CD4-positive, alpha-beta T cell (primary cell): ENCODE measurements around the gene C6orf136. TPM values are rescaled to one million over a fixed set of nuclear protein-coding genes. Genes with fewer than 3 reads are reported as not detected.

ENCODE experiments used
- ATAC-seq: fragments of 200-7000 bp; cut with Tn5 transposase; one replicate; pipeline ENCODE4 v1.10.0; 2022; ENCODE audit warnings: mild to moderate bottlenecking; ENCODE audit not compliant: poor library complexity
- CTCF ChIA-PET: fragments of 350-600 bp; sonication (Branson Sonifier 250); formaldehyde crosslinking; loops from one replicate; lab custom pipeline; 2021; ENCODE audit warnings: antibody characterized with exemption, inconsistent platforms; lab: Charles Lee
- POLR2A ChIA-PET: fragments of 350-600 bp; sonication (Branson Sonifier 250); formaldehyde crosslinking; loops from one replicate; lab custom pipeline; 2021; ENCODE audit warnings: antibody characterized with exemption, inconsistent platforms; lab: Charles Lee
- DNase-seq, 14 experiments: peaks; one replicate each; pipeline ENCODE4 v3.0.0-alpha.2; 2013 to 2020; ENCODE audit warnings: mixed read lengths in 2 of 14
- H3K27ac ChIP-seq, 2 donors: one replicate each; pipeline versions ENCODE4 v1.5.1 to v1.7.0; 2013; ENCODE audit warnings: low read length in 2 of 2, low read depth in 1 of 2, mild to moderate bottlenecking in 1 of 2
- H3K27me3 ChIP-seq, 2 experiments: 1 replicate in 1 of 2; 2 replicates in 1 of 2; pipeline versions ENCODE4 v1.6.1 to v1.7.0; 2013; ENCODE audit warnings: low read length in 2 of 2, control low read depth in 1 of 2, mild to moderate bottlenecking in 1 of 2, moderate library complexity in 1 of 2; ENCODE audit not compliant: insufficient read depth in 2 of 2, control insufficient read depth in 1 of 2
- H3K36me3 ChIP-seq: one replicate; pipeline ENCODE4 v1.6.1; 2013; ENCODE audit warnings: low read length, control low read depth; ENCODE audit not compliant: insufficient read depth
- H3K4me1 ChIP-seq: one replicate; pipeline ENCODE4 v1.6.1; 2013; ENCODE audit warnings: low read length, control low read depth; ENCODE audit not compliant: insufficient read depth
- H3K4me3 ChIP-seq: one replicate; pipeline ENCODE4 v1.5.1; 2013; ENCODE audit warnings: mild to moderate bottlenecking, low read length, moderate library complexity
- H3K9me3 ChIP-seq, 2 experiments: 1 replicate in 1 of 2; 2 replicates in 1 of 2; pipeline versions ENCODE4 v1.6.1 to v1.7.0; 2013; ENCODE audit warnings: low read length in 2 of 2, mild to moderate bottlenecking in 2 of 2, control low read depth in 1 of 2, moderate library complexity in 1 of 2; ENCODE audit not compliant: control insufficient read depth in 1 of 2, insufficient read depth in 1 of 2
- H3K27ac Mint-ChIP-seq: one replicate; pipeline ENCODE4 v1.8.0; 2020; ENCODE audit warnings: mixed read lengths
- H3K27me3 Mint-ChIP-seq: one replicate; pipeline ENCODE4 v1.8.0; 2021; ENCODE audit warnings: mixed read lengths
- H3K36me3 Mint-ChIP-seq: one replicate; pipeline ENCODE4 v1.8.0; 2021; ENCODE audit warnings: low read depth, mixed read lengths
- H3K4me1 Mint-ChIP-seq: one replicate; pipeline ENCODE4 v1.8.0; 2021; ENCODE audit warnings: low read depth, mixed read lengths
- H3K4me3 Mint-ChIP-seq: one replicate; pipeline ENCODE4 v1.8.0; 2020; ENCODE audit warnings: mild to moderate bottlenecking, mixed read lengths
- H3K9me3 Mint-ChIP-seq: one replicate; pipeline ENCODE4 v1.8.0; 2020; ENCODE audit warnings: mixed read lengths
- CTCF ChIP-seq: fragments of 200-600 bp; IDR thresholded peaks from one replicate; pipeline ENCODE4 v1.8.0; 2022; ENCODE audit warnings: antibody characterized with exemption, mild to moderate bottlenecking
- intact Hi-C, 2 experiments: fragments of 100-400 bp; cut with DNase I in 1 of 2; cut with micrococcal nuclease in 1 of 2; formaldehyde crosslinking; loops; one replicate each; pipeline versions ENCODE4 v1.15.1 to v1.9.0; 2023 to 2025; cut with DNase I, micrococcal nuclease
- total RNA-seq, 174 experiments: library from RNA in 2 of 174; stranded (reverse) in 2 of 174; gene quantifications; one replicate each; pipeline ENCODE4 v1.2.3 and lab custom pipeline; 2021 to 2026

Gene C6orf136
- total RNA-seq, 2 experiments from 2014 or later = 20.3 to 21.7 TPM

DNA sequence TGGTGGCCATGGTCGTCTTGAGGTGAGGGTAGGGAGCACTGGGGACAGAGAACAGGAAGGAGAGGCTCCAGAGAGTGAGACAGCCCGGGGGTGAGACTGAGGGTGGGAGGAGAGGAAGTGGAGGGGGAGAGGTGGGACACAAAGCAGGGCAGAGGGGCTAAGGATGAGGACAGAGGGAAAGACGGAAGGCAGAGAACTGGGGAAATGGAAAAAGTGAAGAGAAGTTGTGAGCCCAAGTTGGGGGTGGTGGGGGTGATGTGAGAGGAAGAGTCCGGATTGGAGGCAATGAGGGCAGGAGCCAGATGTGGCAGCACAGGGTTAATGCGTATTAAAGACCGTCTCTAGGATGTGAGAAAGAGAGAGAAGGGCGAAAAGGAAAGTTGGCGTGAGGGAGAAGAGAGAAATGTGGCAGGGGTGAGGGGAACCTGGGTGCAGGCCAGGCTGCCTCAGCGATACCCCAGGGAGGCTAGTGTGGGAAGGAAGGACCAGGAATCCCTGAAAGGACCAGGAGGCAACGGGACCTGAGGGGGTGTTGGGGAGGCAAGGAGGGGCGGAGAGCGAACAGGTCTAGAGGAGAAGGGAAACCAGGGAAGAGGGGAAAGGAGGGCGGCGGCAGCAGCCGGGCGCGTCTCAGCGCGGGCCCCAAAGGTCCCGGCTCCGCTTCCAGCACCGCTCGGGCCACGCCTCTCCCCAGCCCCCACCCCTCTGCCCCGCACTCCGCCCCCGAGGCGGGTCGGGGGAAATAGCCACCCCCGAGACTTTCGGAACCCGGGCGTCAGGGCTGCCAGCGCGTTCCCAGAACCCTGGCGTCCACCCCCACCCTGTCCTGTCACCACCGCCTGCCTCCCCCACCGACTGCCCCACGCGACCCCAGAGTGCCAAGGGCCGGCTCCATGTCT lies 39.3 kb downstream of the C6orf136 start, which contains the start of gene PPP1R18:
PPP1R18 (minus strand) TSS at position 637 of the 899 bp plus-strand sequence; CDS start at position 10, 627 bp downstream.
- H3K27ac ChIP-seq = peak within 1 kb of the TSS; percentile 96 to 98
- no peak for TF ChIP-seq CTCF
- ChIA-PET POLR2A (interaction anchor here (1.0 to 8.1 kb wide), 4 partner anchors 26 to 71 kb away, joined by 3 to 381 read pairs (median 5); partner anchors contain the start of genes MDC1, MRPS18B, PPP1R10 and TUBB), CTCF (interaction anchor here (1.4 to 15.4 kb wide), 2 partner anchors 37 to 61 kb away, joined by 3 to 526 read pairs; partner anchors contain the start of genes MDC1 and TUBB)
- H3K27me3 ChIP-seq = no peaks in the 10 kb centered on the region
- H3K4me3 Mint-ChIP-seq = peak within 1 kb of the TSS; percentile 98
- H3K36me3 ChIP-seq = peaks cover 6% of the 10 kb centered on the region
- peak within 1 kb of the TSS; percentile 99 for H3K4me3 ChIP-seq
- peak; percentile 50 for ATAC-seq
- H3K27ac Mint-ChIP-seq = peak within 1 kb of the TSS; percentile 94
- DNase-seq = peak; percentile 57 to 90 (median 80)
- H3K9me3 ChIP-seq = no peaks in the 10 kb centered on the region
- H3K4me1 Mint-ChIP-seq = peaks cover 58% of the 10 kb centered on the region
- peaks cover 53% of the 10 kb centered on the region for H3K4me1 ChIP-seq
- H3K9me3 Mint-ChIP-seq = no peaks in the 10 kb centered on the region
- peaks cover 49% of the 10 kb centered on the region for H3K36me3 Mint-ChIP-seq
- intact Hi-C loops = no loop called here
- H3K27me3 Mint-ChIP-seq = no peaks in the 10 kb centered on the region

DNA sequence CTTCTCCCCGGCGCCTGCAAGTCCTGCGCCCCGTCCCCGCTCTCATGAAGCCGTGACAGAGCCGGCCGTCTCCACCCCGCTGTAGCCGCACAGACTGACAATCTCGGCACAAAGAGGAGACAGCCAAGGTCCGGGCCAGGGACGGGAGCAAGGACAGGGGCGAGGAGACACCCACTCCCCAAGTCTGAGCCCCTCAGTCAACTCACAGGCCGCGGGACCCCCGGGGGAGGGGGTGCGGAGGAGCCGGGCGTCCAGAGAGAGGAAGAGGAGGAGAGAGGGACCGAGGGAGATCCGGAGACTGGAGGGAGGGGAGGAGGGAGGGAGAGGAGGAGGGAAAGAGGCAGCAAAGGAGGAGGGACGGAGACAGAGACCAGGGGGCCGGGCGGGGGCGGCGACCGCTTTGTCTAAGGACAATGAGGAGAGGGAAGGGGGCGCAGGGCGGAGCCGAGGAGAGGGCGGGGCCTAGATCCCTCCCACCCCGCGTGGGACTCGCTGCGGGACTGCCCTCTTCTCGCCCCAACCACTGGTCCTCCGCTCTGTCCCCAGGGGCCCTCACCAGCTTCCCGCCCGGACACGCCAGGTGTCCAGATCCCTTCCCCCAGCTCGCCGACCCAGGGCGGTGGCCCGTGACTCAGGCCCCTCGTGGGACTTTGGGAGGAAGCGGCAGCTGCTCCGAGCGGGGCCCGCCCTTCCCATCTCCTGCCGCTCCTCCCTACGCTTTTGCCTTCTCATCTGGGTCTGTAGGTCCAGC lies 40.1 kb downstream of the C6orf136 start:
- peaks cover 57% of the 10 kb centered on the region for H3K4me1 Mint-ChIP-seq

More for the DNA sequence above, 40.1 kb downstream of the C6orf136 start:
- H3K27me3 Mint-ChIP-seq = no peaks in the 10 kb centered on the region
- ATAC-seq = peak; percentile 19
- peaks cover 41% of the 10 kb centered on the region for H3K36me3 Mint-ChIP-seq
- H3K4me1 ChIP-seq = peaks cover 50% of the 10 kb centered on the region
- intact Hi-C loops = loop anchor here in 1 of 2 experiments (1.0 kb wide), 1 partner anchor 30 kb away; the partner anchor contains the start of gene MDC1
- peak overlapping the region; percentile 98 for H3K4me3 Mint-ChIP-seq
- POLR2A ChIA-PET = interaction anchor here (1.2 to 5.2 kb wide), 4 partner anchors 8 to 72 kb away, joined by 4 to 44 read pairs (median 16); partner anchors contain the start of genes MDC1 and TUBB
- H3K9me3 ChIP-seq = no peaks in the 10 kb centered on the region
- CTCF ChIA-PET = interaction anchor here (0.9 to 6.1 kb wide), 3 partner anchors 8 to 44 kb away, joined by 4 to 49 read pairs (median 28); partner anchors contain the start of gene MDC1
- DNase-seq = peak; percentile 44 to 84 (median 64)
- no peaks in the 10 kb centered on the region for H3K36me3 ChIP-seq
- H3K27ac Mint-ChIP-seq = peak overlapping the region; percentile 94
- TF ChIP-seq CTCF = no peak
- no peaks in the 10 kb centered on the region for H3K9me3 Mint-ChIP-seq
- peak overlapping the region; percentile 99 for H3K4me3 ChIP-seq
- H3K27ac ChIP-seq = peak overlapping the region; percentile 96 to 98
- no peaks in the 10 kb centered on the region for H3K27me3 ChIP-seq
